Measurements from ENCODE around the gene CCDC51. TPM values are rescaled to one million over a fixed set of nuclear protein-coding genes. Genes with fewer than 3 reads are reported as not detected.
A peak's percentile ranks its signal among the peaks of the same experiment; 100 is the strongest.

CCDC51 gene
- total RNA-seq, 1 donor from 2014 or later: 11.5 TPM

DNA sequence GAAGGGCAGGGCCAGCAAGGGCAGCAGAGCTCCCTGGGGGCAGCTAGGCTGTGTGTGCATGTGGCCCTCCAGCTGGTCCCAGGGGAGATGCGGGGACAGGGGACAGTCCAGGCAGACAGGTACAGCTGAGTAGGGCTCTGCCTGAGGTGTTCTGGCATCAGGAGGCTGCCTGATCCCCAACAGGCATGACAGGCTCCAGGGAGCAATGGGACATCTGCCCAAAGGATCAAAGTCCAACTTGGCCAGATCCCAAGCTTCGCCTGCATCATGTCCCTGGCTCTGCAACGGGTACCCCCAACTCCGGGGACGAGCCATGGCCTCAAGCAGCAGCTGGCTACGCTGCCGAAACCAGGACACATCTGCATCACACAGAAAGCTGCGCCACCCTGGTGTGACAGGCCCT, 28.4 kb upstream of the CCDC51 start:
- peaks cover 85% of the 10 kb centered on the region for H3K4me1 ChIP-seq
- H3K27me3 ChIP-seq: no peaks in the 10 kb centered on the region
- TF ChIP-seq, protein P1, sequence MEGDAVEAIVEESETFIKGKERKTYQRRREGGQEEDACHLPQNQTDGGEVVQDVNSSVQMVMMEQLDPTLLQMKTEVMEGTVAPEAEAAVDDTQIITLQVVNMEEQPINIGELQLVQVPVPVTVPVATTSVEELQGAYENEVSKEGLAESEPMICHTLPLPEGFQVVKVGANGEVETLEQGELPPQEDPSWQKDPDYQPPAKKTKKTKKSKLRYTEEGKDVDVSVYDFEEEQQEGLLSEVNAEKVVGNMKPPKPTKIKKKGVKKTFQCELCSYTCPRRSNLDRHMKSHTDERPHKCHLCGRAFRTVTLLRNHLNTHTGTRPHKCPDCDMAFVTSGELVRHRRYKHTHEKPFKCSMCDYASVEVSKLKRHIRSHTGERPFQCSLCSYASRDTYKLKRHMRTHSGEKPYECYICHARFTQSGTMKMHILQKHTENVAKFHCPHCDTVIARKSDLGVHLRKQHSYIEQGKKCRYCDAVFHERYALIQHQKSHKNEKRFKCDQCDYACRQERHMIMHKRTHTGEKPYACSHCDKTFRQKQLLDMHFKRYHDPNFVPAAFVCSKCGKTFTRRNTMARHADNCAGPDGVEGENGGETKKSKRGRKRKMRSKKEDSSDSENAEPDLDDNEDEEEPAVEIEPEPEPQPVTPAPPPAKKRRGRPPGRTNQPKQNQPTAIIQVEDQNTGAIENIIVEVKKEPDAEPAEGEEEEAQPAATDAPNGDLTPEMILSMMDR (IDR thresholded peaks at IDR 0.05): no peak
- no peak for TF ChIP-seq POLR2A (IDR thresholded peaks at IDR 0.05)
- no peak for TF ChIP-seq POLR2AphosphoS5 (IDR thresholded peaks at IDR 0.05; ENCODE audit: insufficient read depth in 1 of 2, low read depth in 1 of 2)
- H3K36me3 ChIP-seq: peaks cover 0 to 23% of the 10 kb centered on the region in 2 donors
- peak overlapping the region; percentile 100 for H3K27ac ChIP-seq
- intact Hi-C loops (cut with DNase I): no loop called here
- H3K9me3 ChIP-seq: no peaks in the 10 kb centered on the region
- peak overlapping the region in 1 of 2 donors; percentile 2 for H3K4me3 ChIP-seq
- DNase-seq (ENCODE audit: extremely low spot score in 2 of 2): no peak

DNA sequence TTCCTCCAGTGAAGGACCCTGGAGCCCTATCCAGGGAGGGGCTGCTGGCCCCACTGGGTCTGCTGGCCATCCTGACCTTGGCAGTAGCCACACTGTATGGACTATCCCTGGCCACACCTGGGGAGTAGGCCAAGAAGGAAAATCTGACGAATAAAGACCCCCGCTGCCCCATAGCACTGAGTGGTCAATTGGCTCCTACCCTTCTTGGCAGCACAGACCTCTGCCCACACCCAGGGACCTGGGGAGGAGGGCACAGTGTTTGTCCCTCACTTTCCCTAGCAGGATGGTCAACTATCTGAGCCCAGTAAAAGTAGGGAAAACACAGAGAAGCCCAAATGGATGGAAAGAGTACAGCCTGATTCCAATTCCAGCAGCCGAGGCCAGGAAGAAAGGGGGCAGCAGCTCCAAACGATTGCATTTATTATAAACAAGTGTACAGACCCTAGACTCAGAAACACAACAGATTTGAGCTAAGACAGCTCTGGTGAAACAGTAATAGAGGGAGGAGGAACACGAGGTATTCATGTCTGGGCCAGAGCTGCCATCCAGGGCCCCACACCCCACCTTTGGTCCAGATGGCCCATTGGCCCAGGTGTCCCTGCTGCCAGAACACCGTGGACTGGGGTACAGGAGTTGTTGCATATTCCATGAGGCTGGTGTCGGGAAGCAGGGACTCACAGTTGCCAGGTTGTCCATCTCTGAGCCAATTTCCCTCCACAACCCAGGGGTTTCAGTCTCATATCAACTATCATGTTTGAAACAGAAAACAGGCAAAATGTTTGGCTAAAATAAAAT, 27.8 kb upstream of the CCDC51 start:
- no peak for DNase-seq (ENCODE audit: extremely low spot score in 2 of 2)
- H3K9me3 ChIP-seq: no peaks in the 10 kb centered on the region
- peak overlapping the region; percentile 100 for H3K27ac ChIP-seq
- H3K4me1 ChIP-seq: peaks cover 78% of the 10 kb centered on the region
- TF ChIP-seq POLR2AphosphoS5 (IDR thresholded peaks at IDR 0.05; ENCODE audit: insufficient read depth in 1 of 2, low read depth in 1 of 2): no peak
- no peak for TF ChIP-seq POLR2A (IDR thresholded peaks at IDR 0.05)
- TF ChIP-seq, protein P1 (IDR thresholded peaks at IDR 0.05): no peak
- intact Hi-C loops (cut with DNase I): no loop called here
- H3K36me3 ChIP-seq: peaks cover 0 to 28% of the 10 kb centered on the region in 2 donors
- H3K27me3 ChIP-seq: no peaks in the 10 kb centered on the region
- H3K4me3 ChIP-seq: peak overlapping the region; percentile 46 to 60

DNA sequence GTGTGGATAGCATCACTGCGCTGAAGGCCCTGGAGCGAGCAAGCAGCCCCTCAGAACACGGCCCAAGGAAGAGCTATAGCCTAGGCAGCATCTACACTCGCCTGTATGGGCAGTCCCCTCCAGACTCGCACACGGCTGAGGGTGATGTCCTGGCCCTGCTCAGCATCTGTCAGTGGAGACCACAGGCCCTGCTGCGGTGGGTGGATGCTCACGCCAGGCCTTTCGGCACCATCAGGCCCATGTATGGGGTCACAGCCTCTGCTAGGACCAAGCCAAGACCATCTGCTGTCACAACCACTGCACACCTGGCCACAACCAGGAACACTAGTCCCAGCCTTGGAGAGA, 27.2 kb upstream of the CCDC51 start:
- Histone ChIP-seq H3K36me3 (peaks cover 0 to 28% of the 10 kb centered on the region in 2 donors), H3K4me1 (peaks cover 73% of the 10 kb centered on the region), H3K27ac (peak overlapping the region; percentile 100), H3K27me3 (no peaks in the 10 kb centered on the region), H3K4me3 (peak overlapping the region; percentile 46 to 60), H3K9me3 (no peaks in the 10 kb centered on the region)
- DNase-seq (ENCODE audit: extremely low spot score in 2 of 2): no peak
- intact Hi-C loops (cut with DNase I): no loop called here
- TF ChIP-seq POLR2AphosphoS5 (IDR thresholded peaks at IDR 0.05; ENCODE audit: insufficient read depth in 1 of 2, low read depth in 1 of 2): no peak
- no peak for TF ChIP-seq POLR2A (IDR thresholded peaks at IDR 0.05)
- TF ChIP-seq, protein P1 (IDR thresholded peaks at IDR 0.05): no peak

DNA sequence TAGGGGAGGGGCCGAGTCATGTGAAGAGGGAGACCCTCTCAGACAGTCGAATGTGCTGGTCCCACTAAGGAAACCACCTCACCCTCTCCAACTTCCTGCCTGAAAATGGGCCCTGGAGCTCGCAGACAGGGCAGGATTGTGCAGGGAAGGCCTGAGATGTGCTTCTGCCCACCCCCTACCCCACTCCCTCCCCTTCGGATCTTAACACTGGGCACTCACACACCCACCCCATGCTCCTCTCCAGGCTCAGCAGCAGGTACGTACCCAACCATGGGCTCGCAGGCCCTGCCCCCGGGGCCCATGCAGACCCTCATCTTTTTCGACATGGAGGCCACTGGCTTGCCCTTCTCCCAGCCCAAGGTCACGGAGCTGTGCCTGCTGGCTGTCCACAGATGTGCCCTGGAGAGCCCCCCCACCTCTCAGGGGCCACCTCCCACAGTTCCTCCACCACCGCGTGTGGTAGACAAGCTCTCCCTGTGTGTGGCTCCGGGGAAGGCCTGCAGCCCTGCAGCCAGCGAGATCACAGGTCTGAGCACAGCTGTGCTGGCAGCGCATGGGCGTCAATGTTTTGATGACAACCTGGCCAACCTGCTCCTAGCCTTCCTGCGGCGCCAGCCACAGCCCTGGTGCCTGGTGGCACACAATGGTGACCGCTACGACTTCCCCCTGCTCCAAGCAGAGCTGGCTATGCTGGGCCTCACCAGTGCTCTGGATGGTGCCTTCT, 26.6 kb upstream of the CCDC51 start:
- peaks cover 67% of the 10 kb centered on the region for H3K4me1 ChIP-seq
- peak overlapping the region; percentile 100 for H3K27ac ChIP-seq
- intact Hi-C loops (cut with DNase I): no loop called here
- TF ChIP-seq, protein P1 (IDR thresholded peaks at IDR 0.05): no peak
- no peak for TF ChIP-seq POLR2AphosphoS5 (IDR thresholded peaks at IDR 0.05; ENCODE audit: insufficient read depth in 1 of 2, low read depth in 1 of 2)
- TF ChIP-seq POLR2A (IDR thresholded peaks at IDR 0.05): no peak
- H3K4me3 ChIP-seq: peak overlapping the region; percentile 46 to 60
- DNase-seq (ENCODE audit: extremely low spot score in 2 of 2): no peak
- H3K36me3 ChIP-seq: peaks cover 0 to 28% of the 10 kb centered on the region in 2 donors
- H3K27me3 ChIP-seq: no peaks in the 10 kb centered on the region
- H3K9me3 ChIP-seq: no peaks in the 10 kb centered on the region
